Heart left ventricle (tissue), 16 donors: ENCODE results near the gene FUT4. TPM values are rescaled to one million over a fixed set of nuclear protein-coding genes. Genes with fewer than 3 reads are reported as not detected.

Experiments used
- ATAC-seq, 4 donors: fragments of 200-7000 bp; cut with Tn5 transposase; one replicate each; pipeline ENCODE4 v1.9.1; 2020 to 2022; ENCODE audit warnings: moderate library complexity in 4 of 4, mild to moderate bottlenecking in 3 of 4, moderate number of reproducible peaks in 1 of 4
- DNase-seq, 5 donors: peaks; one replicate each; pipeline ENCODE4 v3.0.0-alpha.2; 2020
- H3K27ac ChIP-seq, 12 donors: fragments of 200-600 bp; sonication (generic) in 4 of 12; one replicate each; pipeline versions ENCODE4 v1.5.0 to v1.8.0; 2016 to 2022; ENCODE audit warnings: mild to moderate bottlenecking in 2 of 12
- H3K27me3 ChIP-seq, 9 donors: fragments of 200-600 bp; sonication (generic) in 2 of 9; one replicate each; pipeline versions ENCODE4 v1.5.1 to v1.8.0; 2016 to 2022; ENCODE audit warnings: mild to moderate bottlenecking in 3 of 9
- H3K36me3 ChIP-seq, 9 donors: fragments of 200-600 bp; sonication (generic) in 2 of 9; one replicate each; pipeline versions ENCODE4 v1.5.0 to v1.8.0; 2018 to 2022; ENCODE audit warnings: mild to moderate bottlenecking in 2 of 9
- H3K4me1 ChIP-seq, 12 donors: fragments of 200-600 bp; sonication (generic) in 4 of 12; one replicate each; pipeline versions ENCODE4 v1.5.0 to v1.8.0; 2016 to 2022; ENCODE audit warnings: mild to moderate bottlenecking in 3 of 12
- H3K4me3 ChIP-seq, 12 donors: fragments of 200-600 bp; sonication (generic) in 4 of 12; one replicate each; pipeline versions ENCODE4 v1.5.0 to v1.8.0; 2017 to 2022; ENCODE audit warnings: mild to moderate bottlenecking in 9 of 12, moderate library complexity in 4 of 12
- H3K9me3 ChIP-seq, 12 donors: fragments of 200-600 bp; sonication (generic) in 4 of 12; one replicate each; pipeline versions ENCODE4 v1.5.0 to v1.8.0; 2016 to 2022; ENCODE audit warnings: mild to moderate bottlenecking in 1 of 12
- CTCF ChIP-seq, 12 donors: fragments of 200-600 bp; sonication (generic) in 4 of 12; IDR thresholded peaks; one replicate each; pipeline versions ENCODE4 v1.5.0 to v1.8.0; 2018 to 2022; ENCODE audit warnings: antibody characterized with exemption in 12 of 12, mild to moderate bottlenecking in 5 of 12
- POLR2A ChIP-seq, 2 donors: fragments of 450-650 bp; IDR thresholded peaks; one replicate each; pipeline ENCODE4 v1.6.1; 2017; ENCODE audit warnings: antibody characterized with exemption in 2 of 2, mild to moderate bottlenecking in 2 of 2, moderate library complexity in 2 of 2
- WGBS, 4 donors: extraction: QIAGEN DNeasy Blood & Tissue Kit in 2 of 4; methylation state at CpG; one replicate each; pipeline versions ENCODE4 v1.1.5 to v1.1.7; 2013 to 2018; 5-methylcytosine and 5-hydroxymethylcytosine counted together
- intact Hi-C, 10 donors: fragments of 100-400 bp; cut with DNase I; formaldehyde crosslinking; loops; one replicate each; pipeline versions ENCODE4 v1.11.1 to v1.14.2; 2022
- polyA plus RNA-seq, 2 donors: library from polyadenylated mRNA; stranded (reverse); fragments of 200-250 nt; gene quantifications; one replicate each; pipeline ENCODE4 v1.2.3, GENCODE V29; 2013
- total RNA-seq, 9 donors: library from RNA; depleted of rRNA in 2 of 9; stranded (reverse); fragments of >200 nt in 2 of 9; fragmentation: NEBNext Ultra II Directional in 3 of 9; extraction: Animal tissue kit (Norgen Biotek cat#: 25700) in 3 of 9; gene quantifications; one replicate each; pipeline versions ENCODE4 v1.1.0 to v1.2.4, GENCODE V29; 2016 to 2023
- donor health status: ischemic (EF 13 %, LVEDD 7.1; RV severe dilation, severe dysfunction).
- donor health status: healthy with polysubstance abuse.
- donor health status: DM: no; HTN: yes; CAD: no.
- donor health status: DM: no; HTN: no; CAD: no.
- donor health status: ischemic (EF 25% LVEDD 6.9; RV normal size, moderate dysfunction).
- donor health status: ischemic (EF 25% LVEDD 5.7; RV mildly dilated, moderate dysfunction).
- donor health status: healthy.
- donor health status: DM: yes; HTN: yes; CAD: no.
- donor health status: ischemic (EF 35%, LVEDD 5.7; RV mildly dilated, moderate dysfunction).
- donor health status: nonischemic (EF 11% LVEDD 7.7; RV severe dilation, severe dysfunction).
- donor health status: DM: yes; HTN: yes; CAD: no.
- donor health status: PGD.
- donor health status: ischemic (EF 29% LVEDD 5.4; RV normal size, mild dysfunction).
- donor health status: nonischemic (EF 23%, LVEDD 6.1; RV moderate dilation, normal function).

FUT4 gene
- total and polyA plus RNA-seq, 11 donors, result 0.46 to 4.7 (median 1.2) TPM

- H3K27me3 ChIP-seq, result no peaks in the 10 kb centered on the region
- no peak overlapping the region for H3K4me3 ChIP-seq
- TF ChIP-seq CTCF (IDR thresholded peaks at IDR 0.05), result no peak
- TF ChIP-seq POLR2A (IDR thresholded peaks at IDR 0.05), result no peak
- no peak overlapping the region for H3K27ac ChIP-seq
- DNase-seq (no peak), ATAC-seq (no peak)
- peaks cover 0 to 6% (median 0%) of the 10 kb centered on the region in 9 donors for H3K36me3 ChIP-seq
- 85 to 92% (median 87%) methylated on average over 5 of the region's 5 CpGs for WGBS, 4 donors
- peaks cover 0 to 15% (median 0%) of the 10 kb centered on the region in 12 donors for H3K4me1 ChIP-seq
- no peaks in the 10 kb centered on the region for H3K9me3 ChIP-seq
- intact Hi-C loops, result no loop called here
These were observed 32.6 kb downstream of the FUT4 start for GRCh38 chr11:94576306-94576705.

GRCh38 chr11:94577841-94578240 is 34.1 kb downstream of the FUT4 start:
- H3K27me3 ChIP-seq, result no peaks in the 10 kb centered on the region
- H3K9me3 ChIP-seq, result no peaks in the 10 kb centered on the region
- ATAC-seq, result no peak
- peaks cover 0 to 6% (median 0%) of the 10 kb centered on the region in 9 donors for H3K36me3 ChIP-seq
- H3K4me1 ChIP-seq, result peaks cover 0 to 15% (median 0%) of the 10 kb centered on the region in 12 donors
- no peak overlapping the region for H3K27ac ChIP-seq
- H3K4me3 ChIP-seq, result no peak overlapping the region
- intact Hi-C loops, result no loop called here
- 74 to 82% (median 78%) methylated on average over 3 of the region's 3 CpGs for WGBS, 4 donors
- no peak for TF ChIP-seq CTCF (IDR thresholded peaks at IDR 0.05)
- no peak for TF ChIP-seq POLR2A (IDR thresholded peaks at IDR 0.05)
- no peak for DNase-seq

DNA sequence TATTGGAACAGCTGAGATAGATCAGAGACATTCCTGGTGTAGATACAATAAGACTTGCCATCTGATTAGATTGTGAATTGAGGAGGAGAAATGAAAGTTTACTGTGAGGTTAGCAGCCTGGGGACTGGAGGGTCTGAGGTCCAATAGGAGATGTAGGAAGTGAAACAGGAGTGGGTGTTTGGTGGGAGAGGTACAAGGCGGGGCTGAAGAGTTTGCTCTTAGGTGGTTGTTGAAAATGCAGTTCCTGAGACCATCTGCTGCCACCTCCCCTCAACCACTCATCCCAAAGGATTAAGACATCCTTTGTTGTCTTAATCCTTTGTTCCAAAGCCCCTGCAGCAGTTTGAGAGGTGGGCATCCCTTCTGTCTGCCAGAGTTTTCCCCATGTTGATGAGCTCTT is 38.2 kb downstream of the FUT4 start:
- WGBS, 4 donors, result 63 to 100% (median 97%) methylated on average over 1 of the region's 1 CpG
- Histone ChIP-seq H3K36me3 (peaks cover 0 to 6% (median 0%) of the 10 kb centered on the region in 9 donors), H3K27me3 (no peaks in the 10 kb centered on the region), H3K4me3 (no peak overlapping the region), H3K4me1 (peaks cover 0 to 25% (median 0%) of the 10 kb centered on the region in 12 donors), H3K27ac (no peak overlapping the region), H3K9me3 (no peaks in the 10 kb centered on the region)
- ATAC-seq (no peak), DNase-seq (no peak)
- TF ChIP-seq CTCF (IDR thresholded peaks at IDR 0.05), result no peak
- TF ChIP-seq POLR2A (IDR thresholded peaks at IDR 0.05), result no peak
- intact Hi-C loops, result no loop called here

GRCh38 chr11:94583213-94583865 is 39.6 kb downstream of the FUT4 start:
- DNase-seq (no peak), ATAC-seq (no peak)
- no peaks in the 10 kb centered on the region for H3K36me3 ChIP-seq
- no peaks in the 10 kb centered on the region for H3K9me3 ChIP-seq
- WGBS, 4 donors, result 75 to 83% (median 80%) methylated on average over 4 of the region's 4 CpGs
- TF ChIP-seq POLR2A (IDR thresholded peaks at IDR 0.05) (no peak), CTCF (IDR thresholded peaks at IDR 0.05) (no peak)
- H3K27ac ChIP-seq, result peak overlapping the region in 1 of 12 donors; percentile 73
- H3K27me3 ChIP-seq, result no peaks in the 10 kb centered on the region
- intact Hi-C loops, result no loop called here
- H3K4me1 ChIP-seq, result peaks cover 0 to 21% (median 0%) of the 10 kb centered on the region in 12 donors
- no peak overlapping the region for H3K4me3 ChIP-seq
